Neural crest cell (in vitro differentiated cells): ENCODE results near the gene GPR12. TPM values are rescaled to one million over a fixed set of nuclear protein-coding genes. Genes with fewer than 3 reads are reported as not detected.

Experiments
- DNase-seq: peaks from one replicate; pipeline ENCODE4 v3.0.0; 2021; ENCODE audit warnings: low read depth, mixed read lengths, low spot score
- H3K27ac Mint-ChIP-seq: one replicate; pipeline ENCODE4 v1.8.0; 2021; ENCODE audit warnings: mild to moderate bottlenecking, mixed read lengths; ENCODE audit not compliant: unreplicated experiment
- H3K27me3 Mint-ChIP-seq: 2 replicates; pipeline ENCODE4 v1.8.0; 2021; ENCODE audit warnings: low read depth, mild to moderate bottlenecking, mixed read lengths
- H3K36me3 Mint-ChIP-seq: 2 replicates; pipeline ENCODE4 v1.8.0; 2021; ENCODE audit warnings: low read depth, mild to moderate bottlenecking, mixed read lengths
- H3K4me1 Mint-ChIP-seq: 2 replicates; pipeline ENCODE4 v1.8.0; 2021; ENCODE audit warnings: mixed read lengths
- H3K4me3 Mint-ChIP-seq: one replicate; pipeline ENCODE4 v1.8.0; 2021; ENCODE audit warnings: mild to moderate bottlenecking, mixed read lengths
- H3K9me3 Mint-ChIP-seq: 2 replicates; pipeline ENCODE4 v1.8.0; 2021; ENCODE audit warnings: mixed read lengths
- CTCF ChIP-seq: fragments of 200-600 bp; sonication (generic); conservative IDR thresholded peaks from 2 replicates; pipeline ENCODE4 v1.5.0; 2021; ENCODE audit warnings: antibody characterized with exemption, mild to moderate bottlenecking
- total RNA-seq: library from RNA; stranded (reverse); gene quantifications from 2 replicates; pipeline ENCODE4 v1.2.1, GENCODE V29; 2021

Gene GPR12
- total RNA-seq, 1 donor from 2014 or later, result 0.14 TPM

GRCh38 chr13:26785838-26786630 lies 25.4 kb upstream of the GPR12 start:
- no peak overlapping the region for H3K4me3 Mint-ChIP-seq
- DNase-seq, result no peak
- no peaks in the 10 kb centered on the region for H3K36me3 Mint-ChIP-seq
- no peak for TF ChIP-seq CTCF
- H3K27me3 Mint-ChIP-seq, result peaks cover 59% of the 10 kb centered on the region
- peaks cover 3% of the 10 kb centered on the region for H3K9me3 Mint-ChIP-seq
- H3K27ac Mint-ChIP-seq, result no peak overlapping the region
- H3K4me1 Mint-ChIP-seq, result peaks cover 8% of the 10 kb centered on the region

GRCh38 chr13:26784704-26785639 lies 24.4 kb upstream of the GPR12 start:
- Mint-ChIP-seq H3K27ac (no peak overlapping the region), H3K4me3 (no peak overlapping the region), H3K9me3 (peaks cover 3% of the 10 kb centered on the region), H3K36me3 (no peaks in the 10 kb centered on the region), H3K27me3 (peaks cover 64% of the 10 kb centered on the region), H3K4me1 (peaks cover 8% of the 10 kb centered on the region)
- DNase-seq, result no peak
- TF ChIP-seq CTCF, result no peak

GRCh38 chr13:26780411-26780810 lies 19.8 kb upstream of the GPR12 start:
- H3K36me3 Mint-ChIP-seq, result no peaks in the 10 kb centered on the region
- peaks cover 36% of the 10 kb centered on the region for H3K27me3 Mint-ChIP-seq
- H3K4me3 Mint-ChIP-seq, result no peak overlapping the region
- peaks cover 3% of the 10 kb centered on the region for H3K4me1 Mint-ChIP-seq
- no peak for TF ChIP-seq CTCF
- H3K27ac Mint-ChIP-seq, result no peak overlapping the region
- H3K9me3 Mint-ChIP-seq, result peaks cover 3% of the 10 kb centered on the region
- no peak for DNase-seq

GRCh38 chr13:26779321-26779720 lies 18.7 kb upstream of the GPR12 start:
- Mint-ChIP-seq H3K9me3 (peaks cover 3% of the 10 kb centered on the region), H3K36me3 (no peaks in the 10 kb centered on the region), H3K27ac (no peak overlapping the region), H3K4me3 (no peak overlapping the region), H3K27me3 (peaks cover 25% of the 10 kb centered on the region), H3K4me1 (no peaks in the 10 kb centered on the region)
- DNase-seq, result no peak
- TF ChIP-seq CTCF, result no peak

- no peaks in the 10 kb centered on the region for H3K36me3 Mint-ChIP-seq
- DNase-seq, result no peak
- H3K27ac Mint-ChIP-seq, result no peak overlapping the region
- no peaks in the 10 kb centered on the region for H3K9me3 Mint-ChIP-seq
- H3K4me3 Mint-ChIP-seq, result no peak overlapping the region
- peaks cover 10% of the 10 kb centered on the region for H3K27me3 Mint-ChIP-seq
- TF ChIP-seq CTCF, result no peak
- no peaks in the 10 kb centered on the region for H3K4me1 Mint-ChIP-seq
These were observed 11.9 kb upstream of the GPR12 start for GRCh38 chr13:26772531-26772930.
